Stimulated activated CD4-positive, alpha-beta T cell treated with anti-CD3 and anti-CD28 coated beads, Interleukin-2, amount 100 ng/mL, for 4 hours (primary cell): Measurements from ENCODE around the gene SETX.

Source experiments
- DNase-seq: peaks from one replicate; pipeline ENCODE4 v3.0.0-alpha.2; 2020; ENCODE audit warnings: low read depth

SETX gene

DNA sequence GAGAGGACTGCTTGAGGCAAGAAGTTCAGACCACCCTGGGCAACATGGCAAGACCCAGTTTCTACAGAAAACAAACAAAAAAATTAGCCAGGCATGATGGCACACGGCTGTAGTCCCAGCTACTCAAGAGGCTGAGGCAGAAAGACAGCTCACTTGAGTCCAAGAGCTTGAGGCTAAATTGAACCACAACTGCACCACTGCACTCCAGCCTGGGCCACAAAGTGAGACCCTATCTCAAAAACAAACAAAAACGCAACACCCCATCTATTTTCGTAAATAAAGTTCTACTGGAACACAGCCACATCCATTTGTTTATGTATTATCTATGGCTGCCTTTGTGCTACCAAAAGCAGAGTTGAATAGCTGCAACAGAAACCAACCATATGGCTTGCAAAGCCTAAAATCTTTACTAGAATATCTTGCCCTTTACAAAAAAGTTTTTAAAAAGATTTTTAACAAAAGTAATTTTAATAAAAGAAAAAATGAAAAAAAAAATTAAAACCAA is 67.5 kb downstream of the SETX start:
- DNase-seq, result no peak

GRCh38 chr9:132283863-132284262 is 70.9 kb downstream of the SETX start:
- no peak for DNase-seq

GRCh38 chr9:132283165-132283564 is 71.6 kb downstream of the SETX start:
- no peak for DNase-seq

- DNase-seq, result no peak
Measured at GRCh38 chr9:132274861-132275260, 79.9 kb downstream of the SETX start.

DNA sequence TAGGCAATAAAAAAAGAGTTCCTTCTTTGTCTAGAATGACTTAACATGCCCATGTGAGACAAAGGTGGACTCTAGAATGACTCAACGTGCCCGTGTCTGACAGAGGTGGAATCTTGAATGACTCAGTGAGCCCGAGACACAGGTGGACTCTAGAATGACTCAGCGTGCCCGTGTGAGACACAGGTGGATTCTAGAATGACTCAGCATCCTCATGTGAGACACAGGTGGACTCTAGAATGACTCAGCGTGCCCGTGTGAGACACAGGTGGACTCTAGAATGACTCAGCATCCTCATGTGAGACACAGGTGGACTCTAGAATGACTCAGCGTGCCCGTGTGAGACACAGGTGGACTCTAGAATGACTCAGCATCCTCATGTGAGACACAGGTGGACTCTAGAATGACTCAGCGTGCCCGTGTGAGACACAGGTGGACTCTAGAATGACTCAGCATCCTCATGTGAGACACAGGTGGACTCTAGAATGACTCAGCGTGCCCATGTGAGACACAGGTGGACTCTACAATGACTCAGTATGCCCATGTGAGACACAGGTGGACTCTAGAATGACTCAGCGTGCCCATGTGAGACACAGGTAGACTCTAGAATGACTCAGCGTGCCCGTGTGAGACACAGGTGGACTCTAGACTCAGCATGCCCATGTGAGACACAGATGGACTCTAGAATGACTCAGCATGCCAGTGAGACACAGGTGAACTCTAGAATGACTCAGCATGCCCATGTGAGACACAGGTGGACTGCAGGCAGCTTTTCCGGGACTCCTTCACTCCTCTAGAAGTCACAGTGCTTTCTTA is 84.9 kb downstream of the SETX start:
- peak; percentile 48 for DNase-seq

DNA sequence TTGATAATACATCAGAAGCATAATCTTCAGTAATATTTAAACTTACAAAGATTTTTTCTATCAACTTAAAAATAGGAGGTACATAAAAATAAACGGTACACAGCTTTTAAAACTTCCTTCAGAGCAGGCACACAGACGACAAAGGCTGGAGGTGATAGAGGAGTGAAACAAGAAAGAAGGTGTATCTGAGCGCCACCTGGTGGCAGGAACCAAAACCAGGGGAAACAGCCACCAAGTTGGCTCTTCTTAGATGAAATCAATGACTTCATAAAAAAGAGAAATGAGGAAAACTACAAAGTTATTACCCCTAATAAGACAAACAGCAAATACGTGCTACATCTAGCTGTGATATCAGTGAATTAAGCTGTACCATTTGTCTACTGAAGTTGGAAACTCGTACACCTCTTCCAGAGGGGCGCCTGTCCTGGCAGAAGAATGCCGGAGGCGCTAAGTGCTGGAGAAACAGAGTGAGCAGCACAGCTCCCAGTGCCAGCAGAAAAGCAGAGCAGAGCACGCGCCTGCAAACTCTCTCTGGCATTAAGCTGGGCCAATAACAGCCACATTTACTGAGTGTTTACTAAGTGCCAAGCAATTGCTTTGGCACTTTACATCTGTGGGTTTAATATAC is 85.9 kb downstream of the SETX start:
- DNase-seq, result peak; percentile 49

DNA sequence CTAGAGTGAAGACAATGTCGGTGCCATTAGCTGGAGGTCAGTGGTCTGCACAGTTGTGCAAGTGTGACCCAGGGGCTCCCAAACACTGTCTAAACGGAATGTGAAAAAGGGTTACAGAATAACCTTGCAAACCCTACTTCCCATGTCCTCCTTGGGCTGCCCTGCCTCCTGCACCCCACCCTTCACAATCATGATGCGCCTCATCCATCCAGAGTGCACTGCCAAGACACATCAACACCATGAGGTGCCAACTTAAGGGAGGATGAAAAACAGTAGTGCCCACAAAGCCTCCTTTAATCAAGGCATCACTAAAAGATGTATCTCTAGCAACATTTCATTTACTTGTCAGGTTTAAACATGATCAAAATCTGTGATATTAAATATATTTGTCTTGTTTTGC is 87.1 kb downstream of the SETX start:
- DNase-seq, result no peak

DNA sequence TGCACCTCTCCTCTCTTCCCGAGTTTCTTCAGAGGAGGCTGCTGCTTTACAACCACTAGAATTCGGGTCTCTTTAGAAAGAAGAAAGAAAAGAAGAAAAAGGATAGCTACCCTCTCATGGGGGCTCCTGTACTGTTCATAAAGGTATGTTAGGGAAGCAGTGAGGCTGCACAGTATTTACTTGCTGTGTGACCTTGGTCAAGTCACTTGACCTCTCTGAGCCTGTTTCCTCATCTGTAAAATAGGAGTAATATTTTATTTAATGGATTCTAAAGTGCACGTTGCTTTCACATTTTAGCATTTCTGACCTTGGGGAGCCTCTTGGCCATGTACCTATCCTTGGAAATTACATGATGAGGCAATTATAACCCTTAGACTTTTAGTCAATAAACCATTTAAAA is 88.8 kb downstream of the SETX start:
- DNase-seq, result no peak

GRCh38 chr9:132260846-132261245 is 93.9 kb downstream of the SETX start:
- DNase-seq, result no peak

DNA sequence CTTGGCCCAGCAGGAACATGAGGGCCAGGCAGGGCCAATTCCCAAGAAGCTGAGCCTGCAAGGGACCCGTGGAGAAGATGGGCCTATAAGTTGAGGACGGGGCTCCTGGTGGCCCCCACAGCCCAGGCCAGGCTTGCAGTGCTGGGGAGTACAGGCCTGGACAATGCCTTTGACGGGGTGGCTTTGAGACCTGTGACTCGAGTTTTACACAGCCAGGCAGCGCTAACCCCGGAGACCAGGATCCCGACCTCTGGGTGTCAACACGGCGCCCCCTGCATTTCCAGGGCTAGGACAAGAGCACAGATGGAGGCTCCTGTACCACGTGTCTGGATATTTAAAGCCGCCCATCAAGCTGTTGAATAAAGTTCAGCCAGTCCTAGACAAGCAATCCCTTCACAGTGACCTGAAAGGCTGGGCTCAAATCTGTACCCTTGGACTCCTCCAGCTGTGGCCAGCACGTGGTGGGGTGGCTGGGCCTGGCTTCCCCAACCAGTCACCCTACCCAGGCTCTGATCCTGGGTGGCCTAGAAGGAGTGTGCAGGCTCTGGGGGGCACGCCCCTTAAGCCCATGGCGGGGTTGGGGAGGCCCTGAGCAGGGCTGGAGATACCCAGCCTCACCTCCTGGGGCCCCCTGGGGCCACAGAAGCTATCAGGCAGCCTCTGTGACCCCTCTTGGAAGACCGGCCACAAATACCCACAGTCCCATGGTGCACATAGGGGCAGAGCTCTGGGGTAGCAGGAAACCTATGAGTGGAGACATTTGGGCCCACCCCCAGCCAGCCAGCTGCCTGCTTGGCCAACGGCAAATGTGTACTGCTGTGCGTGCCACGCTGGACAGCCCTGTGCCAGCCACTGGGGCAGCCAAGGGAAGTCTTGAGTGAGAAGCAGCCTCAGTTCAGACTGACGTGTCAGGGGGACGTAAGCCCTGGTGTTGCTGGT is 104.2 kb downstream of the SETX start:
- no peak for DNase-seq

DNA sequence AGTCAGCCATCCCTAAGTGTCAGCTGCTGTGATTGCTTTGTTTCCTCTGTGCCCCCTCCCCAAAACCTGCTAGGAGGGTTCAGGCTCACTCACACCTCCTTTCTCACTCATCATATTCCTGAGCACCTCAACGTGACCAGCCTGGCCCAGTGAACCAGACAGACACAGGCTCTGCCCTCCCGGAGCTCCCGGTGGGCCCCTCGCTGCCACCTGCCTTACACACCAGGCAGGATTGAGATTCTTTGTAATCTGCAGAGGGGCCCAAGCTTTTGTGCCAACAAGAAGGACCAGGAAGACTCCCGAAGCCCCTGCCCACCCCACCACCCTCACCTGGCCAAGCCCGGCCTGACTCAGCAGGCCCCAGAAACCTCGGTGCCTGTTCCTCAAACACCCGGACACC is 105.1 kb downstream of the SETX start:
- DNase-seq, result no peak

DNA sequence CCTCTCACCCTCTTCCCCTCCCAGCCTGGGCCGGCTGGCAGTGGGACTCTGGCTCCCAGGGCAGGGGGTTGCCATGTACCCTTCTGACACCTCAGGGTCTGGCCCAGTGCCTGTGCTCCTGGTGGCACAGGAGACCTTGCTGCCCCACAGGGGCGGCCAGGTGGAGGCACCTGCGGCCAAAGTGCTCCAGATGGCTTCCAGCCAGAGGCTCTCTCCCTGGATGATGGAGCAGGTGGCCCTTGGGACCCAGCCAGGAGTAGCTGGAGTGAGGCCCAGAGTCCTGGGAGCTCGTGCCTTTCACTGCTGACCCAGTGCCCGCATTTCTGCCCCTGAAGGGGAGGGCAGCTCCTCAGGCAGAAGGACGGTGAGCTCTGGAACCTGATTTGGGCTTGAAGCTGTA is 105.7 kb downstream of the SETX start:
- no peak for DNase-seq

DNA sequence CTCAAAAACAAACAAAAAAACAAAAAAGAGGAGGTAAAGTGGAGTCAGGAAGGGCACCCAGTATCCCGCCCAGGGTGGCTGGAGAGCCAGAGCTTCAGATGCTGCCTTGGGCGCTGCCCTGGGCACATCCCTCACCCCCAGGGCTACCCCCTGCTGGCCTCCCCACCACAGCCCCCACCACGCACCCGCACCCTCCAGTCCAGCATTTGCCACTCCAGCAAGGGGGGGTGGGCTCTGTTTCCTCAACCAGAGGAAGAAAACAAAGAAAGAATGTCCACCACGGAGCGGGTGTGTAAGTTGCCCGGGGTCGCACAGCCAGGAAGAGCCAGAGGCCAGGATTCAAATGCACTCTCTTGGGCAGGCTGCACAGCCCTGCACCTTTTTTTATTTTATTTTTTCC is 106.8 kb downstream of the SETX start:
- DNase-seq, result no peak

DNA sequence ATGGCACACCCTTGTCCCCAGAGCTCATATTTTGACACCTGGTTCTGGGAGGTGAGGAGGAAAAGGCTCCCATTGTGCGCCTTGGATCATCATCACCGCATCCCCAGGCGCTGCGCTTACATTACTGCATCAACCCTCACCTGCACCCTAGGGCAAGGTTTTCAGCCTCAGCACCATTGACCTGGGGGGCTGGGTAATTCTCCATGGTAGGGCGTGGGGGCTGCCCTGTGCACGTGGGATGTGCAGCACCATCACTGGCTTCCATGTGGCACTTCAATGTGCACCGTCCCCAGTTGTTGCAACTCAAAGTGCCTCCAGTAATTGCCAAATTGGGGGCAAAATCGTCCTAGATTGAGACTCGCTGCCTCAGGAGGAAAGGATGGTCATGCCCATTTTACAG is 109.3 kb downstream of the SETX start:
- DNase-seq, result no peak

DNA sequence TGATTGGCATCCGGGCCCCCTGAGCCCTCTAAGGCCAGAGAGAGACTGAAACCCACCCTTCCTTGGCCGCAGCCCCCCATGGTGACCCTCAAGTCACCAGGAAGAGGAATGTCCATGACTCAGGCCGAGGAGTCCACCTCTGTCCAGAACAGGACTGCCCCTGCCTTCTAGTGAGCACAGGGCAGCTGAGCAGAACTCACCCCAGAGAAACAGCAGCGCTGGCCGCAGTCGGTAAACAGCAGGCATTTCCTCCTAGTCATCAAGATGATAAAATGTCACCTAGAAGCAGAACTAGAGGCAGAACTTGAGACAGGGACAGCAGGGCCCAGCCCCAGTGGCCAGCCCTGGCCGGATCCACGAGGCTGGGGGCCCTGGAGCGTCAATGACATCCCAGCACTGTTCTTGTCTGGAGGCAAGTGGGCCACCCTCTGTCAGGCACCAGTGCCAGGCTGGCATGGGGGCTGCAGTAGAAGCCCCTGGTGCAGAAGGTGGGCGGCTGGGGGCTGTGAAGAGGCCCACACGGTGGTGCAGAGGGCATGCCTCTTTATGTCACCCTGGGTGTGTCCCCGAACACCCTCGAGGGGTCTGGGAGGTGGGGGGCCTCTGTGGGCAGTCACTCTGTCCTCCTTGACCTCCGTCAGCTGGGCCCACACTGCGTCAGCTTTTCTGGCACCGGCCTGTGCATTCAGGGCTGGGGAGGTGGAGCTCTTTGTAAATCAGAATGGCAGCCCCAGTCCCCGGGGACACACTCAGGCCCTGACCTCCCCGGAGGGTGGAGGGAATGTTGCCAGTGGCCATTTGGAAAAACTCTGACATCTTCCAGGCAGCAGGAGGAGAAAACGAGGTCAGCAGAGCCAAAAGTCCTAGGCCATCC is 110.0 kb downstream of the SETX start:
- DNase-seq, result no peak

DNA sequence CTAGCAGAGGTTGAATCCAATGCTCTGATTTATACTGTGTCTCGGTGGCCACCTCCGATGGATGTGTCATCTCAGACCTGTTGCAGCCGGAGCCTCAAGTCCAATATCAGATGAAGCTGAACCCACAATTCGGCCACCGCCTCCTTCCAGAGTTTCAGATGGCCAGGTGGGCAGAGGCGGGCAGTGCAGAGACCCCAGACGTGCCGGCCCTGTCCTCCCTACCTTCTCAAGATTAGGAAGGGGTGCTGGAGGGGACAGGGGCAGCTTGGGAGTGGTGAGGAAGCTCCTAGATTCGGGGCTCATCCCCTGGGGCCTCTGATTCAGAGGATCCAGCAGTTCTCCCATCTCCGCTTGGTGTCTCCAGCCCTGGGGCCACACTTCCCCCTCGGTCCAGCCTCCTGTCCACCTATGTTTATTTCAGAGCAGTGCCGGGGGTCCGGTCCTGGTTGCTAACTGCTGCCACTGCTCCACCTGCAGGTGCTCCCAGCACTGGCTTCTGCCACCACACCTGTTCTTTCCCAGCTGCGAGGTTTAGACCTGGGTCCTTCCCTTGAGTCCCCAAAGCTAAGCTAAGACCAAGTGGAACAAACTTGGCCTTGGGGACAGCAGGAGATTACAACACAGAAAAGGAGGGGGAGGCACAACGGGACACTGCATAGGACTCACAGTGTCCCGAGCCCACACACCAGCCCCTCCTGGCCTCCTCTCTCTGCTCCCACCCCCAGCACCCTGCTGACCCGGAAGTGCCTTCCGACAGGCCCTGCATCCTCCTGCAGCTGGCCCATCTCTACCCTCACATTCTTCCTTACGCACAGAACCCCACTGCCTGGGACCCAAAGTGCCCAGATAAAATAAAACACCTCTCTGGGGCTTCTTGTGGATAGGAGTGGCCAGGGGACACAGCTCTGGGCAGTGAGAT is 111.4 kb downstream of the SETX start:
- DNase-seq, result no peak

DNA sequence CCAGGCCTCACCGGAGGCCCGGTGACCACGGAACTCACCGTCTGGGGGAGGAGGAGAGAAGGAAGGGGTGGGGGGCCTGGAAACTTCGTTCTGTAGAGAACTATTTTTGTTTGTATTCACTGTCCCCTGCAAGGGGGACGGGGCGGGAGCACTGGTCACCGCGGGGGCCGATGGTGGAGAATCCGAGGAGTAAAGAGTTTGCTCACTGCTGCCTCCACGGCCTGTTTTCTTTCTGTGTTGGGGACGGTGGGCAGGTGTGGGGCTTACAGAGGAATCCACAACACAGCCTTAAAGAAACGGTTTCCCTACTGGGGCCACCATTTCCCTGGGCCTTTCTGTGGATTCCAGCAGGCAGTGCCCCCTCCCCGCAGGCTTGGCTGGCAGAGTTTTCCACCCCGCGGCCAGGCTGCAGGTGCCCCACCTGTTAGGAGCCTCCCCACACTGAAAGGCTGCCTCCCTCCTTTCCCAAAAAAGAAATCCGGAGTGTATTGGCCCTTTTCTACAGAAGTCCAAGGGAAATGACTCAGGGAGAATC is 112.1 kb downstream of the SETX start:
- no peak for DNase-seq

GRCh38 chr9:132241840-132242620 is 112.8 kb downstream of the SETX start:
- peak; percentile 51 for DNase-seq

DNA sequence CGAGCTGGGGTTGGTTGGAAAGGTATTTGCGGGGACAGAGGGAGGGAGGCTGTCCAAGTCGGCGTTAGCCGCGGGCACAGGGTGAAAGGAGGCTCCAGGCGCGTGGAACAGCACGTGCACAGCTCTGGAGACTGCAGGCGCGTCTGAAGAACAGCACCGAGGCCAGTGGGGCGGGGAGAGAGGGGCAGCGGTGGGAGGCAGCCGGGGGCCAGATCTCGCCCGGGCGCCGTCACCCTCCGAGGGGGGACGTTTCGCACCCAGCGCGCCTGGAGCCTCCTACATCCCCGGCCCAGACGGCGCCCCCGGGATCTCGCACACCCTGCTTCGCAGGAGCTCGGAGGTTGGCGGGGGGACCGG is 113.3 kb downstream of the SETX start:
- DNase-seq, result no peak
